ENCODE results near the gene PTGFRN. TPM values are rescaled to one million over a fixed set of nuclear protein-coding genes. Genes with fewer than 3 reads are reported as not detected.

Gene PTGFRN
- total and polyA plus RNA-seq, 2 donors = 19.7 to 26.0 TPM

GRCh38 chr1:117030271-117030877 lies 120.7 kb downstream of the PTGFRN start:
- Histone ChIP-seq H3K4me1 (ENCODE audit: control insufficient read depth in 2 of 2, insufficient read depth in 2 of 2, low read length in 2 of 2) (peaks cover 9 to 14% of the 10 kb centered on the region in 2 donors), H3K27me3 (ENCODE audit: control insufficient read depth in 2 of 2, insufficient read depth in 1 of 2, low read length in 1 of 2) (no peaks in the 10 kb centered on the region), H3K9me3 (ENCODE audit: control insufficient read depth in 2 of 2, insufficient read depth in 1 of 2, low read length in 1 of 2) (no peaks in the 10 kb centered on the region), H3K36me3 (ENCODE audit: control insufficient read depth in 2 of 2, insufficient read depth in 2 of 2, low read length in 1 of 2) (no peaks in the 10 kb centered on the region), H3K27ac (ENCODE audit: low read depth in 1 of 2, low read length in 1 of 2) (no peak overlapping the region), H3K4me3 (ENCODE audit: low read length in 2 of 2) (no peak overlapping the region)
- DNase-seq (ENCODE audit: low read depth in 6 of 9, low spot score in 9 of 9) = no peak
- 87% methylated on average over 1 of the region's 1 CpG for WGBS

- no peak overlapping the region for H3K4me3 ChIP-seq (ENCODE audit: low read length in 2 of 2)
- H3K4me1 ChIP-seq (ENCODE audit: control insufficient read depth in 2 of 2, insufficient read depth in 2 of 2, low read length in 2 of 2) = peaks cover 9 to 14% of the 10 kb centered on the region in 2 donors
- H3K9me3 ChIP-seq (ENCODE audit: control insufficient read depth in 2 of 2, insufficient read depth in 1 of 2, low read length in 1 of 2) = no peaks in the 10 kb centered on the region
- no peaks in the 10 kb centered on the region for H3K36me3 ChIP-seq (ENCODE audit: control insufficient read depth in 2 of 2, insufficient read depth in 2 of 2, low read length in 1 of 2)
- DNase-seq (ENCODE audit: low read depth in 6 of 9, low spot score in 9 of 9) = no peak
- 96% methylated on average over 3 of the region's 3 CpGs for WGBS
- no peak overlapping the region for H3K27ac ChIP-seq (ENCODE audit: low read depth in 1 of 2, low read length in 1 of 2)
- H3K27me3 ChIP-seq (ENCODE audit: control insufficient read depth in 2 of 2, insufficient read depth in 1 of 2, low read length in 1 of 2) = no peaks in the 10 kb centered on the region
Measured at GRCh38 chr1:117032266-117032665, 122.5 kb downstream of the PTGFRN start.

- H3K4me3 ChIP-seq (ENCODE audit: low read length in 2 of 2) = no peak overlapping the region
- 92% methylated on average over 11 of the region's 11 CpGs for WGBS
- no peaks in the 10 kb centered on the region for H3K9me3 ChIP-seq (ENCODE audit: control insufficient read depth in 2 of 2, insufficient read depth in 1 of 2, low read length in 1 of 2)
- peaks cover 9 to 14% of the 10 kb centered on the region in 2 donors for H3K4me1 ChIP-seq (ENCODE audit: control insufficient read depth in 2 of 2, insufficient read depth in 2 of 2, low read length in 2 of 2)
- H3K27ac ChIP-seq (ENCODE audit: low read depth in 1 of 2, low read length in 1 of 2) = no peak overlapping the region
- no peaks in the 10 kb centered on the region for H3K27me3 ChIP-seq (ENCODE audit: control insufficient read depth in 2 of 2, insufficient read depth in 1 of 2, low read length in 1 of 2)
- DNase-seq (ENCODE audit: low read depth in 6 of 9, low spot score in 9 of 9) = no peak
- no peaks in the 10 kb centered on the region for H3K36me3 ChIP-seq (ENCODE audit: control insufficient read depth in 2 of 2, insufficient read depth in 2 of 2, low read length in 1 of 2)
Measured at GRCh38 chr1:117032681-117033539, 123.2 kb downstream of the PTGFRN start.

GRCh38 chr1:117033772-117034171 lies 124.1 kb downstream of the PTGFRN start:
- Histone ChIP-seq H3K27ac (ENCODE audit: low read depth in 1 of 2, low read length in 1 of 2) (no peak overlapping the region), H3K9me3 (ENCODE audit: control insufficient read depth in 2 of 2, insufficient read depth in 1 of 2, low read length in 1 of 2) (no peaks in the 10 kb centered on the region), H3K4me3 (ENCODE audit: low read length in 2 of 2) (no peak overlapping the region), H3K4me1 (ENCODE audit: control insufficient read depth in 2 of 2, insufficient read depth in 2 of 2, low read length in 2 of 2) (peaks cover 9 to 14% of the 10 kb centered on the region in 2 donors), H3K27me3 (ENCODE audit: control insufficient read depth in 2 of 2, insufficient read depth in 1 of 2, low read length in 1 of 2) (no peaks in the 10 kb centered on the region), H3K36me3 (ENCODE audit: control insufficient read depth in 2 of 2, insufficient read depth in 2 of 2, low read length in 1 of 2) (no peaks in the 10 kb centered on the region)
- DNase-seq (ENCODE audit: low read depth in 6 of 9, low spot score in 9 of 9) = no peak
- WGBS = 92% methylated on average over 7 of the region's 7 CpGs

- H3K9me3 ChIP-seq (ENCODE audit: control insufficient read depth in 2 of 2, insufficient read depth in 1 of 2, low read length in 1 of 2) = no peaks in the 10 kb centered on the region
- no peaks in the 10 kb centered on the region for H3K27me3 ChIP-seq (ENCODE audit: control insufficient read depth in 2 of 2, insufficient read depth in 1 of 2, low read length in 1 of 2)
- H3K4me1 ChIP-seq (ENCODE audit: control insufficient read depth in 2 of 2, insufficient read depth in 2 of 2, low read length in 2 of 2) = peaks cover 9 to 14% of the 10 kb centered on the region in 2 donors
- H3K36me3 ChIP-seq (ENCODE audit: control insufficient read depth in 2 of 2, insufficient read depth in 2 of 2, low read length in 1 of 2) = no peaks in the 10 kb centered on the region
- WGBS = 98% methylated on average over 7 of the region's 7 CpGs
- no peak overlapping the region for H3K27ac ChIP-seq (ENCODE audit: low read depth in 1 of 2, low read length in 1 of 2)
- no peak for DNase-seq (ENCODE audit: low read depth in 6 of 9, low spot score in 9 of 9)
- H3K4me3 ChIP-seq (ENCODE audit: low read length in 2 of 2) = no peak overlapping the region
Measured at GRCh38 chr1:117034791-117035290, 125.1 kb downstream of the PTGFRN start.

- 91% methylated on average over 6 of the region's 6 CpGs for WGBS
- Histone ChIP-seq H3K27me3 (ENCODE audit: control insufficient read depth in 2 of 2, insufficient read depth in 1 of 2, low read length in 1 of 2) (no peaks in the 10 kb centered on the region), H3K27ac (ENCODE audit: low read depth in 1 of 2, low read length in 1 of 2) (no peak overlapping the region), H3K4me3 (ENCODE audit: low read length in 2 of 2) (no peak overlapping the region), H3K9me3 (ENCODE audit: control insufficient read depth in 2 of 2, insufficient read depth in 1 of 2, low read length in 1 of 2) (no peaks in the 10 kb centered on the region), H3K36me3 (ENCODE audit: control insufficient read depth in 2 of 2, insufficient read depth in 2 of 2, low read length in 1 of 2) (no peaks in the 10 kb centered on the region), H3K4me1 (ENCODE audit: control insufficient read depth in 2 of 2, insufficient read depth in 2 of 2, low read length in 2 of 2) (peaks cover 9 to 14% of the 10 kb centered on the region in 2 donors)
- DNase-seq (ENCODE audit: low read depth in 6 of 9, low spot score in 9 of 9) = no peak
Measured at GRCh38 chr1:117036018-117036461, 126.3 kb downstream of the PTGFRN start.

- WGBS = 96% methylated on average over 1 of the region's 1 CpG
- Histone ChIP-seq H3K27me3 (ENCODE audit: control insufficient read depth in 2 of 2, insufficient read depth in 1 of 2, low read length in 1 of 2) (no peaks in the 10 kb centered on the region), H3K27ac (ENCODE audit: low read depth in 1 of 2, low read length in 1 of 2) (no peak overlapping the region), H3K36me3 (ENCODE audit: control insufficient read depth in 2 of 2, insufficient read depth in 2 of 2, low read length in 1 of 2) (no peaks in the 10 kb centered on the region), H3K4me1 (ENCODE audit: control insufficient read depth in 2 of 2, insufficient read depth in 2 of 2, low read length in 2 of 2) (peaks cover 9 to 14% of the 10 kb centered on the region in 2 donors), H3K4me3 (ENCODE audit: low read length in 2 of 2) (no peak overlapping the region), H3K9me3 (ENCODE audit: control insufficient read depth in 2 of 2, insufficient read depth in 1 of 2, low read length in 1 of 2) (peaks cover 0 to 3% of the 10 kb centered on the region in 2 donors)
- no peak for DNase-seq (ENCODE audit: low read depth in 6 of 9, low spot score in 9 of 9)
Measured at GRCh38 chr1:117037802-117038201, 128.1 kb downstream of the PTGFRN start.

- H3K27me3 ChIP-seq (ENCODE audit: control insufficient read depth in 2 of 2, insufficient read depth in 1 of 2, low read length in 1 of 2) = no peaks in the 10 kb centered on the region
- no peaks in the 10 kb centered on the region for H3K36me3 ChIP-seq (ENCODE audit: control insufficient read depth in 2 of 2, insufficient read depth in 2 of 2, low read length in 1 of 2)
- DNase-seq (ENCODE audit: low read depth in 6 of 9, low spot score in 9 of 9) = no peak
- peaks cover 0 to 3% of the 10 kb centered on the region in 2 donors for H3K9me3 ChIP-seq (ENCODE audit: control insufficient read depth in 2 of 2, insufficient read depth in 1 of 2, low read length in 1 of 2)
- H3K4me3 ChIP-seq (ENCODE audit: low read length in 2 of 2) = no peak overlapping the region
- no peak overlapping the region for H3K27ac ChIP-seq (ENCODE audit: low read depth in 1 of 2, low read length in 1 of 2)
- WGBS = 97% methylated on average over 6 of the region's 6 CpGs
- peaks cover 6 to 10% of the 10 kb centered on the region in 2 donors for H3K4me1 ChIP-seq (ENCODE audit: control insufficient read depth in 2 of 2, insufficient read depth in 2 of 2, low read length in 2 of 2)
Measured at GRCh38 chr1:117038236-117038635, 128.5 kb downstream of the PTGFRN start.

Data from thymus (tissue), 11 donors.